ENCODE measurements around the gene RAC2.
A peak's percentile ranks its signal among the peaks of the same experiment; 100 is the strongest.

RAC2 gene

GRCh38 chr22:37241351-37242142 lies 2.5 kb downstream of the RAC2 start:
- Histone ChIP-seq H3K4me1 (ENCODE audit: control insufficient read depth, insufficient read depth, low read length, poor library complexity, severe bottlenecking) (peaks cover 37% of the 10 kb centered on the region), H3K36me3 (ENCODE audit: control insufficient read depth, insufficient read depth, low read length) (no peaks in the 10 kb centered on the region), H3K9me3 (ENCODE audit: control insufficient read depth, low read length) (no peaks in the 10 kb centered on the region), H3K27ac (ENCODE audit: low read depth, low read length, severe bottlenecking) (no peak overlapping the region), H3K4me3 (ENCODE audit: extremely low read depth, insufficient read depth, low read length, poor library complexity, severe bottlenecking) (no peak overlapping the region)
- WGBS, 2 experiments (ENCODE audit: insufficient coverage in 2 of 2): 86 to 92% methylated on average over 8 to 15 of the region's 19 CpGs

GRCh38 chr22:37240941-37241320 lies 3.1 kb downstream of the RAC2 start:
- Histone ChIP-seq H3K27ac (ENCODE audit: low read depth, low read length, severe bottlenecking) (no peak overlapping the region), H3K9me3 (ENCODE audit: control insufficient read depth, low read length) (no peaks in the 10 kb centered on the region), H3K36me3 (ENCODE audit: control insufficient read depth, insufficient read depth, low read length) (no peaks in the 10 kb centered on the region), H3K4me1 (ENCODE audit: control insufficient read depth, insufficient read depth, low read length, poor library complexity, severe bottlenecking) (peaks cover 37% of the 10 kb centered on the region), H3K4me3 (ENCODE audit: extremely low read depth, insufficient read depth, low read length, poor library complexity, severe bottlenecking) (no peak overlapping the region)
- WGBS, 2 experiments (ENCODE audit: insufficient coverage in 2 of 2): 90 to 97% methylated on average over 5 to 7 of the region's 7 CpGs

GRCh38 chr22:37240240-37240940 lies 3.7 kb downstream of the RAC2 start:
- Histone ChIP-seq H3K9me3 (ENCODE audit: control insufficient read depth, low read length) (no peaks in the 10 kb centered on the region), H3K36me3 (ENCODE audit: control insufficient read depth, insufficient read depth, low read length) (no peaks in the 10 kb centered on the region), H3K4me3 (ENCODE audit: extremely low read depth, insufficient read depth, low read length, poor library complexity, severe bottlenecking) (no peak overlapping the region), H3K4me1 (ENCODE audit: control insufficient read depth, insufficient read depth, low read length, poor library complexity, severe bottlenecking) (peaks cover 37% of the 10 kb centered on the region), H3K27ac (ENCODE audit: low read depth, low read length, severe bottlenecking) (no peak overlapping the region)
- 87 to 91% methylated on average over 8 to 10 of the region's 11 CpGs for WGBS, 2 experiments (ENCODE audit: insufficient coverage in 2 of 2)

DNA sequence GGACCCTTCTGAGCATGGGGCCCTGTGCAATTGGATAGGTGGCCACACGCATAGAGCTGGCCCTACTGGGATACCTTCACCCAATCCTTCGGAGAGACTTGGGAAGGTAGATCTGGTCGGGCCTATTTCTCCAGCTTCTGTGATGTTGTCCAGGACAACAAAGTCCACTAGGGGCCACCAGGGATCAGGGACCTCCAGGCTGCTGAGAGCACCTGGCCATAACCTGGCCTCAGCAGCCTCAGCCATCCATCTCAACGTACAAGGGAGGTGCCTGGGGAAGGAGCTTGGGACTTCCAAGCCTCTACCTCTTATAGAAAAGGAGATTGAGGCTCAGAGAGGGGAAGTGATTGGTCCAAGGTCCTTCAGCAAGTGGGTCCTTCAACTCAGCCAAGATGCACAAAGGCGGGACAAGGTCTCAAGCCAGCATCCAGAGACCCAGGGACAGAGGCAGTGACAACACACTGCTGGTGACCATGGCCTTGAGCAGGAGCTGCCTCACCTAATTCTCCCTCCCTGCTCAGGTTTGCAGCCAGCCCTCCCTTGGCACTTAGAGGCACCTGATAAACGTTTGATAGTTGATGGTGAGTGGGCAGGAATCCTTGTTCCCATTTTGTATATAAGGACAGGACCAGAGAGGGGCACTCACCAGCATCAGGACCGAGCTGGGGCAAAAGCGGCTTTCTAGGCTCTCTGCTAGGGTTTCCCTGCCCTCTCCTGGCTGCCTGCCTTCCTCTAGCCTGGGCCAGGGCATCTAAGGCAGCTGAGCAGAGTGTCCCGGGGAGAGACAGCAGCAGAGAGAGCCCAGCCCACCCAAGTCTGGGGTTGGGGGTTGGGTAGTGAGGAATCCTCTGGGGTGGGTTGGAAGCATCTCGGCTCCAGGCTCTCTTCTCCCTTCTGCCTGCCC lies 4.5 kb downstream of the RAC2 start:
- Histone ChIP-seq H3K36me3 (ENCODE audit: control insufficient read depth, insufficient read depth, low read length) (no peaks in the 10 kb centered on the region), H3K9me3 (ENCODE audit: control insufficient read depth, low read length) (no peaks in the 10 kb centered on the region), H3K4me3 (ENCODE audit: extremely low read depth, insufficient read depth, low read length, poor library complexity, severe bottlenecking) (no peak overlapping the region), H3K27ac (ENCODE audit: low read depth, low read length, severe bottlenecking) (no peak overlapping the region), H3K4me1 (ENCODE audit: control insufficient read depth, insufficient read depth, low read length, poor library complexity, severe bottlenecking) (peaks cover 35% of the 10 kb centered on the region)
- 79 to 92% methylated on average over 7 to 8 of the region's 10 CpGs for WGBS, 2 experiments (ENCODE audit: insufficient coverage in 2 of 2)

GRCh38 chr22:37237371-37238268 lies 6.4 kb downstream of the RAC2 start:
- peak overlapping the region; percentile 8 for H3K27ac ChIP-seq (ENCODE audit: low read depth, low read length, severe bottlenecking)
- WGBS, 2 experiments (ENCODE audit: insufficient coverage in 2 of 2): 81 to 82% methylated on average over 15 to 18 of the region's 20 CpGs
- no peaks in the 10 kb centered on the region for H3K9me3 ChIP-seq (ENCODE audit: control insufficient read depth, low read length)
- peaks cover 16% of the 10 kb centered on the region for H3K4me1 ChIP-seq (ENCODE audit: control insufficient read depth, insufficient read depth, low read length, poor library complexity, severe bottlenecking)
- no peak overlapping the region for H3K4me3 ChIP-seq (ENCODE audit: extremely low read depth, insufficient read depth, low read length, poor library complexity, severe bottlenecking)
- no peaks in the 10 kb centered on the region for H3K36me3 ChIP-seq (ENCODE audit: control insufficient read depth, insufficient read depth, low read length)

GRCh38 chr22:37235897-37236607 lies 8.0 kb downstream of the RAC2 start:
- peaks cover 3% of the 10 kb centered on the region for H3K4me1 ChIP-seq (ENCODE audit: control insufficient read depth, insufficient read depth, low read length, poor library complexity, severe bottlenecking)
- H3K4me3 ChIP-seq (ENCODE audit: extremely low read depth, insufficient read depth, low read length, poor library complexity, severe bottlenecking): no peak overlapping the region
- no peaks in the 10 kb centered on the region for H3K9me3 ChIP-seq (ENCODE audit: control insufficient read depth, low read length)
- no peak overlapping the region for H3K27ac ChIP-seq (ENCODE audit: low read depth, low read length, severe bottlenecking)
- H3K36me3 ChIP-seq (ENCODE audit: control insufficient read depth, insufficient read depth, low read length): no peaks in the 10 kb centered on the region
- whole genome bisulfite sequencing, 2 experiments (ENCODE audit: insufficient coverage in 2 of 2): 89 to 100% methylated on average over 2 to 3 of the region's 3 CpGs

DNA sequence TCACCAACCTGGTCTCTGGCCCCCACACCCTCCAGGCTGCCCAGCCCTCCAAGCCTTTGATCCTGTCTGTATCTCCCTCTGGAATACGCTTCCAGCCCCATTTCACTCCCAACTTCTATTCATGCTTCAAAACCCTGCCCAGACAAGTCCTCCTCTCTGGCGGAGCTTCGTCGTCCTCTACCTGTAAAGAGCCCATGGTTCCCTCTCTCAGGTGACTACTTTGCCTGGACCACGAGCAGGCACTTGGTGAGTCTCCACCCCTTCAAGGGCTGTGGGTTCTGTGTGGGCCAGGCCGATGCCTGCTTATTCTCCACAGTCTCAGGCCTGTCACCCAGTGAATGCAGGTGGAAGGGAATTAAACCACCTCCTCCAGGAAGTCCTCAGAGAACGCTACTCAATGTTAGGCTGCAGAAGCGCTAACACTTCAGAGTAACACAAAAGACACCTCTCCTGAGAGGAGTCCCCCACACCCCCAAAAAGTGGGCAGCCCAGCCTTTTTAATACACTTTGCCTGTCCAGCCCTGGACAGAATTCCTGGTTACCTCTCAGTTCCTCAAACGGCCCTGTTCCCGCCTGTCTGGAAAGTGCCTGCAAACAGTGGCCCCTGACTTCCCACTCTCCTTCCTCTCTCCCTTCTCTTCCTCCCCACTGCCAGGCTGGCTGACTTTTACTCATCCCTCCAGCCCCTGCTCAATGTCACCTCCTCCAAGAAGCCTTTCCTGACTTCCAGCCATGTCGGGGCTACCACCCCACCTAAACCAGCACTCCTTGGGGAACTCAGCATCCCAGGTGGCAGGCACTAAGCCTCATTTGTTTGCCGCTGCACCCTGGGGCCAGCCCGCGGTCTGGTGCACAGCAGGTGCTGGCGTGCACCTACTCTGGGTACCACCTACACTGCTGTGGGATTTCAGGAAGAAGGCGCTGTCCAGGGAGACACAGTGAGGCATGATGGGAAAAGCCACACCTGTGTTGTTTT lies 9.0 kb downstream of the RAC2 start:
- H3K4me1 ChIP-seq (ENCODE audit: control insufficient read depth, insufficient read depth, low read length, poor library complexity, severe bottlenecking): peaks cover 3% of the 10 kb centered on the region
- H3K9me3 ChIP-seq (ENCODE audit: control insufficient read depth, low read length): no peaks in the 10 kb centered on the region
- H3K4me3 ChIP-seq (ENCODE audit: extremely low read depth, insufficient read depth, low read length, poor library complexity, severe bottlenecking): no peak overlapping the region
- H3K36me3 ChIP-seq (ENCODE audit: control insufficient read depth, insufficient read depth, low read length): no peaks in the 10 kb centered on the region
- 86 to 87% methylated on average over 12 to 14 of the region's 16 CpGs for WGBS, 2 experiments (ENCODE audit: insufficient coverage in 2 of 2)
- no peak overlapping the region for H3K27ac ChIP-seq (ENCODE audit: low read depth, low read length, severe bottlenecking)

DNA sequence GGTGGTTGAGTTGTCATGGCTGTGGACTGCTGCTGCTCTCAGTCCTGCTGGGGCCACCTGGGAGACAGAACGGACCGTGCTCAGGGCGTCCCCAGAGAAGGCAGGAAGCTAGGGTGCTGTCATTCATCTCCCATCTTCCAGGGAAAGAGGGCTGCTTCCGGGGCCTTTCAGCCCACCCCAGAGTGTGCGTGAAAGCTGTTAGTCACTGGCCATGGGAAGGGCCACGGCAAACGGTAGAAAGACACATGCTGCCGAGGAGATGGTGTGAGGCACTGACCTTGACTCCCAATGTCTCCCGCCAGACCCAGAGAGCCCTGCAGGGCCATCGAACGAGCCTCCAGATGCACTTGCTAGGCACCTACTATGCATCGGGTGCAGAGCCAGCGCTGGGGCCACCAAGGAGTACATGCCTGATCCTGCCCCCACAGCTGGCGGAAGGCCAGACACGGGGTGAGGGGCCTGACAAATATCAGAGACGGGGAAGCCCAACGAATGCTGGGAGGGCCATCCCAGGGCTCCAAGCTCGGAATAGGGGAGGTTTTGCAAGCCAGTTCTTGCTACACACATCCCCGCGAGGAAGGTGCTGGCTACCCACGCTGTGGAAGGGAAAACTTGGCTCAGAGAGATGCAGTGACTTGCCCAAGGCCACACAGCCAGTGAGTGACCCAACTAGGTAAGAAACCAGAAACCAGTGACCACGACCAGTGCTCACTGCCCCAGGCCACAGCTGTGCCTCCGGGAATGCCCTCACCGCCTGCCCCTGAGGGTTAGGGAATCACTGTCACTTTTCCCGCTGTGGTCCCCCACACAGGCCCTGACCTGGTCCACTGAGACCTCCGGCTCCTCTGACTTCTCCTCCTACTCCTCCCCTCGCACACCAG lies 10.1 kb downstream of the RAC2 start:
- H3K4me3 ChIP-seq (ENCODE audit: extremely low read depth, insufficient read depth, low read length, poor library complexity, severe bottlenecking): no peak overlapping the region
- no peaks in the 10 kb centered on the region for H3K36me3 ChIP-seq (ENCODE audit: control insufficient read depth, insufficient read depth, low read length)
- H3K4me1 ChIP-seq (ENCODE audit: control insufficient read depth, insufficient read depth, low read length, poor library complexity, severe bottlenecking): peaks cover 13% of the 10 kb centered on the region
- WGBS, 2 experiments (ENCODE audit: insufficient coverage in 2 of 2): 85 to 92% methylated on average over 23 to 26 of the region's 27 CpGs
- no peaks in the 10 kb centered on the region for H3K9me3 ChIP-seq (ENCODE audit: control insufficient read depth, low read length)
- H3K27ac ChIP-seq (ENCODE audit: low read depth, low read length, severe bottlenecking): no peak overlapping the region

Data from mesodermal cell (in vitro differentiated cells).